ENCODE measurements around the gene ASB13.

Gene ASB13

DNA sequence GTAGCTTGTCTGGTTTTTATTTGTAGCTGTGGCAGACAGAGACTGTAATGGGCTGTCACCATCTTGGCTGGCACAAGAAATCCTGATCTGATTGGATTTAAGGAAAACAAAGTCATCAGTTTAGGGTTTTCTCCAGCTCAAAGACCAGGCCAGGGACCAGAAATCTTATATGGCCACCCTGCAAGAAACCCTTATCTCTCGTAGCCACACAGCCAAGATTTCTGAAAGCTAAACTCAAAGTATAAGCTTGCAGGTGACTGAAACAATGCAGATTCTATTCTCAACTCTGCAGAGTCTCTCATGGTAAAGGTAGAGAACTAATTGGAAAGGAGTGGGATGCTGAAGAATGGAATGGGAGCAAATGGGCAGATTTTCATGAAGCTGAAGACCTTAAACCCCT is 3.2 kb upstream of the ASB13 start:
- DNase-seq (ENCODE audit: low read depth): no peak

GRCh38 chr10:5668429-5668828 is 2.0 kb upstream of the ASB13 start:
- DNase-seq (ENCODE audit: low read depth): no peak

GRCh38 chr10:5666841-5667630 is 641 bp upstream of the ASB13 start:
- no peak for DNase-seq (ENCODE audit: low read depth)

- no peak for DNase-seq (ENCODE audit: low read depth)
These were observed 905 bp downstream of the ASB13 start for GRCh38 chr10:5665373-5666007.

- DNase-seq (ENCODE audit: low read depth): no peak
These were observed 2.5 kb downstream of the ASB13 start for GRCh38 chr10:5663692-5664427.

DNA sequence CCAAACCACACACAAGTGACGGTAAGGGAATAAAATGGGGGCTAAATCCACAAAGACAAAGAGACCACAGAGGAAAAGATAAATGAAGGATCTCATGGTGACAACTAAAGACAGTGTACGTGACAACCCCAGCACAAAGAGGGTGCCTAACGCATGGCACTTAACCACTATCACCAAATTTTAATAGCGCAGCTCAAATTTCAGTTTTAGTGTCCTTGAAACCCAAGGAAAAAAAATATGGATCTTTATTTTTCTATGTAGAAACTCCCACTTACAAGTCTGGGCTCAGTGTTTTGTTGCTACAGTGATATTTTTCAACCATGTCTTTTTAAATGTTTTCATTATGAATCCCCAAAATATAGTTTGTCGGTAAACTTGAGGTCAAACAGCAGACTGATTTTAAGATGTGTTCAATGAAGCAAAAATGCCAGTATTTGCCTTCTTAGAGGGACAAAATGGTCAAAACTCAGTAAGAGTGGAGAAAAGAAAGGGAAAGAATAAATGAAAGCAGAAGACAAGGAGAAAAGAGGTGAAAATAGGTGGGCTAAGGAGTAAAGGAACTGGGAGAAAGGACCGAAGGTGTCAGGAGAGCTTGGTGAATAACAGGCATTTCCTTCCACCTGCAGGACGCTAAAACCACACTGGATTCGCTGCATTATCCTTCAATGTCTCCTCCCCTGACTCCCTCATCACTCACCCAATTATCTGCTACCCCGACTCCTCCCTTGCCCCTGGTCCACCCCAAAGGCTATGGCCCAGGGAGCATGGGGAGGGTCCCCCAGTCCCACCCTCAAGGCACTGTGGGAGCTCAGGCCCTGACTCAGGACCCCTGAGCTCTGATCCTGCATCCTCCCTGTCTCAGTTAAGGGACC is 3.5 kb downstream of the ASB13 start:
- no peak for DNase-seq (ENCODE audit: low read depth)

GRCh38 chr10:5661043-5661442 is 5.4 kb downstream of the ASB13 start:
- no peak for DNase-seq (ENCODE audit: low read depth)

DNA sequence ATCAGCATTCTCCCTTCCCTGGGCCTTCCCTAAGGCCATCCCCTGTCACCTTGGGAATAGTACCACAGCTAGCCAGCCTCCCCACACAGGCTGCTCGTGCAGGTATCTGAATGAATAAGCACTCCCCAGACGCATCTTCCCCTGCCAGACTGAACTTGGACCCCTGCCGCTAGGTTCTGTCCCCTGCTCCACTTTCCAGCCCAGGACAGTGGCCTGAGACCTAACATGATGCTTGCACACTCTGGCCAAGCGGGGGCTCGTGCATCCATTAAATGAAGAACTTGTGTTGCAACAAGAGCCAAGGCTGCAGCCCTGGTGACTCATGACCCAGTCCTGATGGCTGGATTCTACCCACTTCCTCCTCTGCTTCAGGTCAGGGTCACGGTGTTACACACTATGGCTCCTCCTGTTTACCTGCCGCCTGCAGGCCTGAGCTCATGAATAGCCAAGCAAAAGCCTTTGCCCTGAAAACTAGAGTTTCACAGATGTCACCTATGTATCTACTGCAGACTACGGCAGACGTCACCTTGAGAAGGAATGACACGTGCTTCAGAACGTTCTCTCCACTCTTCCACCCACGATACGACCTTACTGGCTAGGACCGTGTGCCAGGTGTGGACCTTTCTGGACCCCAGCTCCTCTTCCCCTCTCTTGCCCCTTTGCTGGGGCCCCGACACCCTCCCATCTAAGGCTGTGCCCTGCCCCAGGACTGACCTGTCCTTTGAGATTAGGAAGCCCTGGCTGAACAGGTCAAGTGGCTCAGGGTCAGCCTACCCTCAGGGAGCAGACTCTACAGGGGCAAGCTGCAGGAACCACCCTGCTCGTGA is 6.5 kb downstream of the ASB13 start:
- DNase-seq (ENCODE audit: low read depth): peak; percentile 88

GRCh38 chr10:5658871-5659618 is 7.3 kb downstream of the ASB13 start:
- DNase-seq (ENCODE audit: low read depth): no peak

DNA sequence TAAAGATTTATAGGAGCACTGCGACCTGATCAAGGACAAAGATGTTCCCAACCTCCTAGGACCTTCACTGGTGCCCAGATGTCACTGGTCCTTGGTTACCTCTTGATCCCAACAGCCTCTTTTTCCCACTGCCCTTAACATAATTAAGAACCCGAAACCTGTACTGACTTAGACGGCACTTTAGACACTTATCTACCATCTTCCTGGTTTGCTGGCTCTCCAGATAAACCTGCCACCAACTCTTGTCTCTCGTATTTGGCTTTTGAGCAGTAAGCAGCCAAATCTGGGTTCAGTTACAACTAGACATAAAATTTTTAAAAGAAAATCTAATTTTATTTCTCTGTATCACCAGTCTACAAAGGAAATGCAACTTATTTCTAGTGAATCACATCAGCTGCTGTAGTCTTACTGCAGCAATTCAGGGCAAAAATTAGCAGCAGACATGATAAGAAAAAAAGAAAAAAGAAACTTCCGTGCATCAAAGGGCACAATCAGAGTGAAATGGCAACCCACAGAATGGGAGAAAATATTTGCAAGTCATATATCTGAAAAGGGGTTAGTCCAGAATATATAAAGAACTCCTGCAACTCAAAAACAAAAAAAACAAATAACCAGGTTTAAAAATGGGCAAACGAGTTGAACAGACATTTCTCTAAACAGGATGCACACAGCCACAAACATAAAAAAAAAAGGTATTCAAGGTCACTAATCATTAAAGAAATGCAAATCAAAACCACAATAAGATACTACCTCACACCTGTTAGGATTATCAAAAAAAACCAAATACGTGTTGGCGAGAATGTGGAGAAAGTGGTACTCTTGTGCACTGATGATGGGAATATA is 9.4 kb downstream of the ASB13 start:
- no peak for DNase-seq (ENCODE audit: low read depth)

DNA sequence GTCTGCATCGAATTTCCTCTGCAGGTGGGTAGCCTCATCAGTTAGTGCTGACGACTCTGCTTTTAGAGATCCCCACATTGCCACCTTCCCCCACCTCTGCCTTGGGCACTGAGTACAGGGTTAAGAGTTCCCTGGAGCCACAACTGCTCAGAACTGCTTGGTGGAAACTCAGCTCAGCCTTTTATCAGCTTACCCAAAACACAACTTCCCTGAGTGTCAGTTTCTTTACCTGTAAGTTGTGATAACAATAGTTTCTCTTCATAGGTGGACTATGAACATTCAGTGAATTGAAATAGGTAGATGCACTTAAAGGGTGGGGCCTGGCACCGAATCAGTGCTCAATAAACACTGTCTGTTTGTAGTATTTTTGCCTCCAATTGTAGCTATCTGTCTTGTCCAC is 11.3 kb downstream of the ASB13 start:
- DNase-seq (ENCODE audit: low read depth): no peak

GRCh38 chr10:5654218-5654755 is 12.1 kb downstream of the ASB13 start:
- no peak for DNase-seq (ENCODE audit: low read depth)

- no peak for DNase-seq (ENCODE audit: low read depth)
These were observed 13.6 kb downstream of the ASB13 start for GRCh38 chr10:5652746-5653145.

- DNase-seq (ENCODE audit: low read depth): no peak
These were observed 15.0 kb downstream of the ASB13 start for GRCh38 chr10:5651388-5651764.

GRCh38 chr10:5650664-5651387 is 15.6 kb downstream of the ASB13 start:
- no peak for DNase-seq (ENCODE audit: low read depth)

- DNase-seq (ENCODE audit: low read depth): no peak
These were observed 16.6 kb downstream of the ASB13 start for GRCh38 chr10:5649746-5650145.

DNA sequence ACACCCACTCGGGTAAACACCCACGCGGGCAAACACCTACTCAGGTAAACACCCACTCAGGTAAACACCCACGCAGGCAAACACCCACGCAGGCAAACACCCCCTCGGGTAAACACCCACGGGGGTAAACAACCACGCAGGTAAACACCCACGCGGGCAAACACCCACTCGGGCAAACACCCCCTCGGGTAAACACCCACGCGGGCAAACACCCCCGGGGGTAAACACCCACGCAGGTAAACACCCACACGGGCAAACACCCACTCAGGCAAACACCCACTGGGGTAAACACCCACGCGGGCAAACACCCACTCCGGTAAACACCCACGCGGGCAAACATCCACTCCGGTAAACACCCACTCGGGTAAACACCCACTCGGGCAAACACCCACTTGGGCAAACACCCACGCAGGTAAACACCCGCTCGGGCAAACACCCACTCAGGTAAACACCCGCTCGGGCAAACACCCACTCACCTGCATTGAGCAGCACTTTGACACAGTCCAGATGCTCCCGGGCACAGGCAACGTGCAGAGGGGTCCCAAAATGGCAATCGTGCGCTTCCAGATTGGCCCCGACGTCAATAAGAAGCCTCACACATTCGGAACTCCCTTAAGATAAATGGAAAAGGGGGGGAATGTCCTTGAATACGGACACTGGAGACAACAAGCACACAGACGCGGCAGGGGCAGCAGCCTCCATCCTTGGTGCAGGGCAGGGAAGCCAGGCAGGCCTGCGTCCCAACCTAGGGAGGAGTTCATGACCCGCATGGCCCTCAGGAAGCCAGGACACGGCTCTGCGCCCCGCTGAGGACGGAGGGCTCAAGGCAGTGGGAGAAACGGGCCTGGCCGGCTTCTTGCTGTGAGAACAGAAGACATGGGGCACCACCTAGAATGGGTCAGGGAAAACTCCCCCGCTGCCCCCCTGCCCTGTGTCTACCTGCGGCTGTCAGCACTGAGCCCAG is 17.6 kb downstream of the ASB13 start:
- no peak for DNase-seq (ENCODE audit: low read depth)

Data from ELR (cell line).